ENCODE measurements around the gene CPSF4.

Gene CPSF4

GRCh38 chr7:99449326-99449725, 10.6 kb downstream of the CPSF4 start:
- DNase-seq = no peak

DNA sequence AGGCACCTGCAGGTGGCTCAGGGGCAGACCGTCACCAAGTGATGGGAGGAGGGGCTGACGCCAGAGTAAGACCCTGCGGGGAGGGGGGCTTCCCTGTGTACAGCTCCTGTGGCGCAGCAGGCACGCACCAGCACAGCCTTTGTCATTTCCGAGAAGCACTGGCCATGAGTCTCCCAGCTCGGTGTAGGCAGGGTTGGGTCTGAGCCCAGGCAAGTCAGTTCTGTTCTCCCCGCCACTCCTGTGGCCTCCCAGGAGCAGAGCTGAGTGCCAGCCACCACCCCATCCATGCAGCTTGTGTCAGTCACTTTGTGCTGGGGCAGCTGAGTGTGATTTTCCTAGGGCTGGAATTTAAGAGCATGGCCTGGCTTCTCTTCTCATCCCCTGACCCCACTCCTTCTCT, 13.2 kb downstream of the CPSF4 start:
- DNase-seq = no peak

- no peak for DNase-seq
Measured at GRCh38 chr7:99452541-99452940, 13.8 kb downstream of the CPSF4 start.

- no peak for DNase-seq
Measured at GRCh38 chr7:99453105-99453504, 14.4 kb downstream of the CPSF4 start.

GRCh38 chr7:99455874-99456273, 17.1 kb downstream of the CPSF4 start:
- no peak for DNase-seq

DNA sequence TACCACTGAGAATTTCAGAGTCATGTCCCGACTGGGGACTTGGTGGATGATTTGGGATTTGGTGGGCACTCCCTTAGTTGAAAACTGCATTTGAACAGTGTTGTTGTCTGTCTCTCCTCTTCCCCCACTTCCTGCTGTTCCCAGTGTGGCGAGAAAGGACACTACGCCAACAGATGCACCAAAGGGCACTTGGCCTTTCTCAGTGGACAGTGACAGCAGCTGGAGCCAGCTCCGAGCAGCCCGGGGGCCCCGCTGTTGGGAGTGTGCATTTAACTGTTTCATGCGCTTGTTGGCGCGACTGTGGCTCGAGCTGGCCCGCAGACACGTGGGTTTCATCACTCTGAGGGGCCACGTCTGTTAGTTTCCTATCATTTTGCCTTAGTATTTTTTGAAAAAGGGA, 17.5 kb downstream of the CPSF4 start:
- no peak for DNase-seq

DNA sequence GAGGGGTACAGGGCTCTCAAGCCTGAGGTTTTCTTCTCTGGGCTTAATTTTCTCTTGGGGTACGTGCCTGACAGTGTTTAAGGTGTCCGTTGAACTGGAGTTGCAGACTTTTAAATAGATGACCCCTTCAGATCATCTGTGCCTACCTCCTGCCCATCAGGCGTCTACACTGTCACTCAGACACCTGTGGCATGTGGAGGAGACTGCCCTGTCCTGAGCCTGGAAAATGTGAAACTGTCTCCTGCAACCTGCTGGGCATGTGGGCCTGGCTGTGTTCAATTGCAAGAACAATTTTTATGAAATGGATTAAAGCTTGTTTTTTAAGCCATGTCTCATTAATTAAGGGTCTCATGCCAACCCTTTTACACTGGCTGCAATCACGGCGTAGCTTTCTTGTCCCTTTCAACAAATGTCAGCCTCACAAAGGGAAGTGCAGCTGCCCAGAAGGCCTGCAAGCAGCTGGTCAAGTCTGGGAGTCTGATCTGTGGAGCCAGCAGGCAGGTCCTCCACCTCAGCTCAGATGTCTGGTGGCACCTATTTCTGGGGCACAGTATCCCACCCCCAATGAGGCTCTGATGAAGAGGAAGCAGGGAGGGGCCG, 18.4 kb downstream of the CPSF4 start:
- DNase-seq = no peak

GRCh38 chr7:99457650-99458493, 19.1 kb downstream of the CPSF4 start:
- DNase-seq = no peak

GRCh38 chr7:99459087-99459486, 20.3 kb downstream of the CPSF4 start:
- no peak for DNase-seq

GRCh38 chr7:99460651-99461050, 21.9 kb downstream of the CPSF4 start:
- no peak for DNase-seq

GRCh38 chr7:99461221-99461620, 22.5 kb downstream of the CPSF4 start:
- no peak for DNase-seq

GRCh38 chr7:99465421-99465768, 26.7 kb downstream of the CPSF4 start:
- DNase-seq = no peak

- no peak for DNase-seq
Measured at GRCh38 chr7:99468336-99468918, 29.7 kb downstream of the CPSF4 start.

- no peak for DNase-seq
Measured at GRCh38 chr7:99469381-99470065, 30.8 kb downstream of the CPSF4 start.

DNA sequence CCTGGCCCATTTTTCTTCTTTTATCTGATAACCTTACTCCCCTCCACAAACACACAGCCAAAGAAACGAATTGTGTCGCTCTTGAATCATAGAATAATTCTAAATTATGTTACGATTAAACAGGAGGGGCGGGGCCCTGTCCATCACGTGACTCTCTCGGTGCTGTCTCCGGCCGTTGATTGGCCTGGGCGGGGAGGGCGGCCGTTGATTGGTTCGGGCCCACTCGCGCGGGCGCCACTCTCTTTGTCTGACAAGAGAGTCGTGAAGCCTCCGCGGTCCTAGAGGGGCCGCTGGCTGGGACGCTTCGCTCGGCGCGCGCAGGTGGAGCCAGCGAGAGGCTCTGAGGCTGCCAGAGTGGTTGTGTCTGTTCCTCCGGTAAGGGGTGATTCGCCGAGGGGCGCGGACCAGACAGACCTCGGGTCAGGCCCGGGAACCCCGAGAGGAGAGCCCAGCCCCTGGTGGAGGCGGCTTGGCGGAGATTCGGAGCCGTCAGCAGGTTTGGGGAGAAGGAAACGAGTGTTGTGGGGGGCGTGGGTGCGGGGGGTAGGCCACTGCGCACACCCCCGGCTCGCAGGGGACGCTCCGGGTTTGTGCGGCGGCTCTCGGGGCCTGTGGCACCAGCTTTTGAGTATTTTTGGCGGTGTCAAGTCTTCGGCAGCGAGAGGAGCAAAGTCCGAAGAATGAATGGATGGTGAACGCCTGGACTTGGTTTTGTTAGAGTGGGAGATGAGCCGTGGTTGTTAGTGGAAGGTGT, 34.0 kb downstream of the CPSF4 start, which contains the start of gene ZNF789:
TSS of gene ZNF789 (plus strand) at position 330 of the 754 bp plus-strand sequence. CDS start 3,567 bp downstream, outside the sequence.
- peak; percentile 98 for DNase-seq

DNA sequence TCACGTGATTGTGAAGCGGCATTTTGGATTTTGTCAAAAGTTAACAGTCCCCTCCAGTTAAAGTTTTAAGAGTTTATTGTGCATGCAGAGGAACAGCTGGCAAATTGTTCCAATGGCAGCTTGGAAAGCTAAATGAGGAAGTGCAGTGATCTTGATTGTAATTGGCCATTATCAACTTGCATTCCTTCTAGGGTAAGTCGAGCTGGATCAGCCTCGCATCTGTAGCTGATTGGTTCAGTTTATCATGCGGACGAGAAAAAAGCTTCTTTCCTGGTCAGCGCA, 34.5 kb downstream of the CPSF4 start:
- peak; percentile 54 for DNase-seq

DNA sequence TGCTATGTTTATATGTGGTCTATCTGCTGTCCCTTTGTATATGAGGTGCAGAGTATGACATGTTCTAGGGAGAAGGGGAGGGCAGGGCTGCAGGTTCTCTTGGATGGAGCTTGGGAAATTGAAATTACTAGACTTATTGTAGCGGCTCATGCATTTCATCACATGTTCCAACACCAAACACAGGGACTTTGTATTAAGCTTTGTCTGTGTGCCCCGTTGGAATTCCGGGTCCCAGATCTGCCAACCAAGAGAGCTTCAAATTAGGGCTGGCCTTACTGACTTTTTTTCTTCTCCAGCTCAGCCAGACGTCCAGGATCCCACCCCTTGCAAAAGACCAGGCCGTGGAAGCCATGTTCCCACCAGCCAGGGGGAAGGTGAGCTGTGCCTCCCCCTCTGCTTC, 37.4 kb downstream of the CPSF4 start:
- DNase-seq = no peak

- no peak for DNase-seq
Measured at GRCh38 chr7:99478464-99479440, 40.0 kb downstream of the CPSF4 start.

DNA sequence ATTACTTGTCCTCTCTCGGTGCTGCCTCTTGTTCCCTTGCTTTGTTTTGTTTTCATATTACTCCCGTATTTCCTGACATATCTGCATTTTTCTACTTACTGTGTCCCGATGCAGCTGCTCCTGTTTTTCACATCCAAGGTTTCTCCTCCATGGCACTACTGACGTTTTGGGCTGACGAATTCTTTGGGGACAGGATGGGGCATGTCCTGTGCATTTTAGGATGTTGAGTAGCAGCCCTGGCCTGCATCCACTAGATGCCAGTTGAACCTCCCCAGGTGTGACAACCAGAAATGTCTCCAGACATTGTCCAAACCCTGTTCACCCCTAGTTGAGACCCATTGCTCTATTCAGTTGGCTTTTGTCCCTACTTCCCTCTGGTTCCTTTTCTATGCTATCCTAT, 46.4 kb downstream of the CPSF4 start:
- DNase-seq = no peak

GRCh38 chr7:99489235-99489634, 50.5 kb downstream of the CPSF4 start:
- DNase-seq = no peak

- no peak for DNase-seq
Measured at GRCh38 chr7:99490878-99491277, 52.1 kb downstream of the CPSF4 start.

DNA sequence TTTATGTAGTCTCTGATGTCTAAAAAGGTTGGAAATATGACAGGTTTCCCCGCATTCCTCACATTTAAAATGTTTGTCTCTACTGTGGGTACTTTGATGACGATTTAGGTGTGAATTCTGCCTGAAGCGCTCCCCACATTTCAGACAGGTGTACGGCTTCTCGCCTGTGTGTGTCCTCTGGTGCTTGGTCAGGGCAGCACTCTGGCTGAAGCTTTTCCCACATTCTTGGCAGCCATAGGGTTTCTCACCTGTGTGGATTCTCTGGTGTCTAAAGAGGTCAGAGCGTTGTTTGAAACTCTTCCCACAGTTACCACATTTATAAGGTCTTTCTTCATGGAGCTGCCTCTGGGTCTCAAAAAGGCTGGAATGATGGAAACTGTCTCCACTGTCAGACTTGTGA, 55.1 kb downstream of the CPSF4 start:
- no peak for DNase-seq

Data from eye (tissue), 1 donor.